ENCODE measurements around the gene PRR16.
"Not testable (repeated sequence)": the region's sequence is repeated elsewhere in the genome, so short reads cannot be mapped to it uniquely, and the experiment has no call there.

Gene PRR16

GRCh38 chr5:120677481-120677880 is 213.4 kb downstream of the PRR16 start:
- DNase-seq: no peak

GRCh38 chr5:120678279-120678678 is 214.2 kb downstream of the PRR16 start:
- DNase-seq: no peak

GRCh38 chr5:120682851-120683250 is 218.8 kb downstream of the PRR16 start:
- DNase-seq: no peak

GRCh38 chr5:120683580-120683979 is 219.5 kb downstream of the PRR16 start:
- DNase-seq: no peak

GRCh38 chr5:120684213-120684612 is 220.1 kb downstream of the PRR16 start:
- no peak for DNase-seq

- no peak for DNase-seq
These were observed 220.8 kb downstream of the PRR16 start for GRCh38 chr5:120684749-120685415.

GRCh38 chr5:120690621-120691407 is 226.7 kb downstream of the PRR16 start:
- no peak for DNase-seq

- DNase-seq: no peak
These were observed 228.2 kb downstream of the PRR16 start for GRCh38 chr5:120692325-120692724.

GRCh38 chr5:120695368-120695880 is 231.3 kb downstream of the PRR16 start:
- no peak for DNase-seq

- no peak for DNase-seq
These were observed 233.0 kb downstream of the PRR16 start for GRCh38 chr5:120697147-120697546.

GRCh38 chr5:120697670-120698327 is 233.7 kb downstream of the PRR16 start:
- not testable (repeated sequence) for DNase-seq

- not testable (repeated sequence) for DNase-seq
These were observed 236.6 kb downstream of the PRR16 start for GRCh38 chr5:120700653-120701052.

- DNase-seq: not testable (repeated sequence)
These were observed 238.9 kb downstream of the PRR16 start for GRCh38 chr5:120702817-120703538.

GRCh38 chr5:120703918-120704587 is 240.0 kb downstream of the PRR16 start:
- no peak for DNase-seq

- DNase-seq: no peak
These were observed 242.8 kb downstream of the PRR16 start for GRCh38 chr5:120706877-120707276.

GRCh38 chr5:120717381-120717780 is 253.3 kb downstream of the PRR16 start:
- DNase-seq: no peak

- no peak for DNase-seq
These were observed 266.1 kb downstream of the PRR16 start for GRCh38 chr5:120730214-120730613.

GRCh38 chr5:120734033-120734432 is 269.9 kb downstream of the PRR16 start:
- DNase-seq: no peak

- no peak for DNase-seq
These were observed 271.0 kb downstream of the PRR16 start for GRCh38 chr5:120735076-120735475.
